Sigmoid colon (tissue), 7 donors: ENCODE results near the gene ARHGAP22. TPM values are rescaled to one million over a fixed set of nuclear protein-coding genes. Genes with fewer than 3 reads are reported as not detected.

Experiments used
- DNase-seq: peaks from one replicate; pipeline ENCODE4 v3.0.0-alpha.2; 2019
- H3K27ac ChIP-seq, 4 donors: fragments of 200-600 bp; sonication (generic); one replicate each; pipeline ENCODE4 v1.5.1; 2016 to 2019; ENCODE audit warnings: mild to moderate bottlenecking in 1 of 4
- H3K27me3 ChIP-seq, 3 donors: fragments of 200-600 bp; sonication (generic); one replicate each; pipeline ENCODE4 v1.5.1; 2019; ENCODE audit warnings: mild to moderate bottlenecking in 1 of 3
- H3K36me3 ChIP-seq, 4 donors: fragments of 200-600 bp; sonication (generic); one replicate each; pipeline ENCODE4 v1.5.1; 2016 to 2019
- H3K4me1 ChIP-seq, 4 donors: fragments of 200-600 bp; sonication (generic); one replicate each; pipeline ENCODE4 v1.5.1; 2017 to 2019
- H3K4me3 ChIP-seq, 4 donors: fragments of 200-600 bp; sonication (generic); one replicate each; pipeline ENCODE4 v1.5.1; 2017 to 2019; ENCODE audit warnings: mild to moderate bottlenecking in 2 of 4, moderate library complexity in 1 of 4
- H3K9me3 ChIP-seq, 4 donors: fragments of 200-600 bp in 3 of 4; sonication (generic) in 3 of 4; one replicate each; pipeline versions ENCODE4 v1.5.1 to v1.6.1; 2013 to 2019
- CTCF ChIP-seq, 4 experiments: fragments of 450-650 bp in 3 of 4; fragments of 200-600 bp in 1 of 4; IDR thresholded peaks; one replicate each; pipeline ENCODE4 v1.5.1; 2016 to 2019; ENCODE audit warnings: antibody characterized with exemption in 4 of 4, mild to moderate bottlenecking in 3 of 4, moderate library complexity in 2 of 4
- EP300 ChIP-seq, 4 donors: sonication (generic); formaldehyde crosslinking; IDR thresholded peaks; one replicate each; pipeline ENCODE4 v1.6.1; 2017; ENCODE audit warnings: antibody characterized with exemption in 4 of 4
- POLR2A ChIP-seq, 2 donors: fragments of 450-650 bp; IDR thresholded peaks; one replicate each; pipeline ENCODE4 v1.6.1; 2016; ENCODE audit warnings: antibody characterized with exemption in 2 of 2, mild to moderate bottlenecking in 2 of 2, moderate library complexity in 2 of 2
- POLR2AphosphoS5 ChIP-seq, 4 donors: sonication (generic); formaldehyde crosslinking; IDR thresholded peaks; one replicate each; pipeline ENCODE4 v1.6.1; 2017; ENCODE audit warnings: antibody characterized with exemption in 4 of 4
- WGBS, 2 donors: extraction: QIAGEN DNeasy Blood & Tissue Kit; methylation state at CpG; one replicate each; pipeline ENCODE4 v1.1.7; 2013; 5-methylcytosine and 5-hydroxymethylcytosine counted together
- intact Hi-C: fragments of 100-400 bp; cut with DNase I; formaldehyde crosslinking; loops from one replicate; pipeline ENCODE4 v1.15.1; 2023
- polyA plus RNA-seq, 3 donors: library from polyadenylated mRNA; stranded (reverse); fragments of 200-250 nt; gene quantifications; one replicate each; pipeline ENCODE4 v1.2.3, GENCODE V29; 2013
- total RNA-seq, 4 donors: library from RNA; depleted of rRNA; stranded (reverse); fragments of >200 nt; gene quantifications; one replicate each; pipeline ENCODE4 v1.1.0, GENCODE V29; 2016
- donor health status: healthy with polysubstance abuse.
- donor health status: Bipolar disorder and iron deficiency.
- donor health status: healthy.

ARHGAP22 gene
- total and polyA plus RNA-seq, 7 donors, result 1.2 to 6.4 (median 3.1) TPM

DNA sequence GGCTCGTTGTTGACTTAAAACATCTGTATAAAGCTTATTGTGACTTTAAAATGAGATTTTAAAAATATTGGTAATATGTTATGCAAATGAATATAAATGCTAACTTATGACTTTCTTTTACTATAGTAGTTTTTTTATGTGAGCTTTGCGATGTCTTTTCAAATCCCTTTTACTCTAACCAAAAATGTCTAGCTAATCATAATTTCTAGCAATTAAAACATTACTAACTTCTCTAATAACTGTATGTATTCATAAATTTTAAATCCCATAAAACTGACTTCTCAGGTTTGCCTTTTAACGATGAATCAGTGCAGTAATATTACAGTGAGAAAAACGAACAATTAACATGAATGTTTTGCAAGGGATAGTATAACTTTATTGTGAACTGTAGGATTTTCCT lies 185.2 kb downstream of the ARHGAP22 start:
- H3K4me1 ChIP-seq, result no peaks in the 10 kb centered on the region
- TF ChIP-seq CTCF (IDR thresholded peaks at IDR 0.05), result no peak
- no peak for TF ChIP-seq EP300 (IDR thresholded peaks at IDR 0.05)
- TF ChIP-seq POLR2A (IDR thresholded peaks at IDR 0.05), result no peak
- no peak for TF ChIP-seq POLR2AphosphoS5 (IDR thresholded peaks at IDR 0.05)
- DNase-seq, result no peak
- H3K27ac ChIP-seq, result no peak overlapping the region
- 94 to 97% methylated on average over 4 of the region's 4 CpGs for WGBS, 2 donors
- H3K36me3 ChIP-seq, result peaks cover 0 to 5% (median under 1%) of the 10 kb centered on the region in 4 donors
- no peaks in the 10 kb centered on the region for H3K27me3 ChIP-seq
- no peak overlapping the region for H3K4me3 ChIP-seq
- no peaks in the 10 kb centered on the region for H3K9me3 ChIP-seq
- intact Hi-C loops, result no loop called here

GRCh38 chr10:48418189-48418788 lies 186.6 kb downstream of the ARHGAP22 start:
- DNase-seq, result no peak
- intact Hi-C loops, result no loop called here
- Histone ChIP-seq H3K9me3 (no peaks in the 10 kb centered on the region), H3K4me3 (no peak overlapping the region), H3K36me3 (peaks cover 0 to 5% (median under 1%) of the 10 kb centered on the region in 4 donors), H3K27ac (no peak overlapping the region), H3K4me1 (no peaks in the 10 kb centered on the region), H3K27me3 (no peaks in the 10 kb centered on the region)
- 86 to 90% methylated on average over 5 of the region's 5 CpGs for WGBS, 2 donors
- no peak for TF ChIP-seq CTCF (IDR thresholded peaks at IDR 0.05)
- no peak for TF ChIP-seq EP300 (IDR thresholded peaks at IDR 0.05)
- no peak for TF ChIP-seq POLR2A (IDR thresholded peaks at IDR 0.05)
- no peak for TF ChIP-seq POLR2AphosphoS5 (IDR thresholded peaks at IDR 0.05)

DNA sequence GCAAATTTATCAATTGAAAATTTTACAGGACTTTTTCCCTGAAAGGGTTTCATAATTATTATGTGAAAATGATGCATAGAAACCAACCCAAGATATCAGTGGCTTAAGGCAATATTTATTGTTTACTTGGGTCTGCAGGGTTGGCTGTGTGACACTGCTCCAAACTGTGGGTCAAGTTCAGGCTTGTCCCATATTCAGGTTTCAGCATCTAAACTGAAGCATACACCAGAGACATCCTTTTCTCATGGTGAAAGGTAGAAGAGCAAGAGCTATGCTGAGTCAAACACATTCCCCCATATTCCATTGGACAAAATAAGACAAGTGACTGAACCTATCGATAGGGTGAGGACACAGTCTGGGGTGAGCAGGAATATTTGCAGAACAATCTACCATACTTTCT lies 187.5 kb downstream of the ARHGAP22 start:
- 92% methylated on average over 1 of the region's 1 CpG for WGBS, 2 donors
- peaks cover 0 to 11% (median 4%) of the 10 kb centered on the region in 4 donors for H3K36me3 ChIP-seq
- no peak overlapping the region for H3K27ac ChIP-seq
- DNase-seq, result no peak
- H3K9me3 ChIP-seq, result peaks cover 0 to 5% (median 0%) of the 10 kb centered on the region in 4 donors
- TF ChIP-seq POLR2A (IDR thresholded peaks at IDR 0.05) (no peak), EP300 (IDR thresholded peaks at IDR 0.05) (no peak), CTCF (IDR thresholded peaks at IDR 0.05) (no peak), POLR2AphosphoS5 (IDR thresholded peaks at IDR 0.05) (no peak)
- no peaks in the 10 kb centered on the region for H3K4me1 ChIP-seq
- no peaks in the 10 kb centered on the region for H3K27me3 ChIP-seq
- no peak overlapping the region for H3K4me3 ChIP-seq
- intact Hi-C loops, result no loop called here

DNA sequence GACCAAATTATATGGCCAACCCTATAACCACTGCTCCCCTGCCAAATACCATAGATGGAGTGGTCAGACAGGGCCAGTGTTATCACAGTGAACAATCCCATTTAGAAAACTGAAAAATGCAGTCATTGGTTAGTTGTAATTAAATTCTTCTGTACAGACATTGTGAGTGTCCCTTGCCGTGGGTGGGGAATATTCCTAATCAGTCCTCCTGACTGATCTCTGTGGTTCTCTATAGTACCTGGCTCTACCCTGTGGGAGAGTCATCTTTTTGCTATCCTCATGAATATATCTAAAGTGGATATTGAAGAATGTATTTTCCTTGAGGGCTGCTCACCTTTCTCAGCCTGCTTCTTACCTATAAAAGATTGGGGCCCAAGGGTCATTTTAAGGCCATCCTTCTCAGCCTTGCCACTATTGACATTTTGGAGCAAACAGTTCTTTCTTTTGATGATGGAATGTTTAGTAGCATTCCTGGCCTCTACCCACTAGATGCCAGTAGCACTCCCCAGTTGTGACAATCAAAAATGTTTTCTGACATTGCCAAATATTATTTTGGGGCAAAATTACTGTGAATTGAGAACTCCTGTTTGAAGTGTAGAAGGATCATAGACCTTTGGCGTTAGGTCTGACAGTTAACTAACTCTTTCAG lies 188.2 kb downstream of the ARHGAP22 start:
- H3K4me3 ChIP-seq, result no peak overlapping the region
- H3K27me3 ChIP-seq, result no peaks in the 10 kb centered on the region
- no peaks in the 10 kb centered on the region for H3K4me1 ChIP-seq
- no peak overlapping the region for H3K27ac ChIP-seq
- peaks cover 0 to 12% (median 0%) of the 10 kb centered on the region in 4 donors for H3K9me3 ChIP-seq
- TF ChIP-seq CTCF (IDR thresholded peaks at IDR 0.05), result no peak
- DNase-seq, result no peak
- intact Hi-C loops, result no loop called here
- 90 to 96% methylated on average over 2 of the region's 2 CpGs for whole genome bisulfite sequencing, 2 donors
- peaks cover 0 to 18% (median 7%) of the 10 kb centered on the region in 4 donors for H3K36me3 ChIP-seq
